Measurements from ENCODE around the gene UBE2S.
"Not testable (repeated sequence)": the region's sequence is repeated elsewhere in the genome, so short reads cannot be mapped to it uniquely, and the experiment has no call there.

UBE2S gene

DNA sequence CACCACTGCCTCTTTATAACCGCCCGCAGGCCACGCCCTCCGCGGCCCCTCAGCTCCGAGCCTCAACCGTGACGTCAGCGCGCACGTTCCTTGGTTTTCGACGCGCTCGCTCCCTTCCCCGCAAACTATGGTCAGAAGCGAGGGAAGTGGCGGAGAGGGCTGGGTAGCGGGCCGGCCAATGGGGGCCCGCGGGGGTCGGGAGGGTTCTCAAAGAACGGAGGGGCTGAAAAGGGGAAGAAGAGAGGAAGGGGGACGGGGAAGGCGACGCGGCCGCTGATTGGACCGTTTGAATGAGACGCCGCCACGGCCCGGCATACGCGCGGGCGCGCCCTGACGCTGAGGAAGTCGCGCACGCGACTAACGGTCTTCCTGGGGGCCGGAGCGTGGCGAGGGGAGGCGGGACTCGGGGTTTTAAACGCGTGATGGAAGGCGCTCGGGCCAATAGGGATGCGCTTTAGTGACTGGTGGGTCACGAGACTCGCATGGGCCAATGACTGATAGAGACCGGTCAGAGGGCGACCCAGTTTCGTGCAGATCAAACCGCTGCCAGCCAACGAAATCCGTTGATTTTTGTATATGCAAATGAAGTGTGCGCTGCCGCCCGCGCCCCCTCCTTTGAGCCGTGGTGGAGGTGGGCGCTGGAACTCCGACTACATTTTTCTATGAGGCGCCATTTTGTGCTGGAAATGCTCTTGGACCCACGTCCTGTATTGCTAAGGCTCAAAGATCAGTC lies 378 bp upstream of the UBE2S start:
- DNase-seq, result peak; percentile 97 to 100 (median 99)
- intact Hi-C loops (cut with DNase I), result loop anchor here (1.0 kb wide), 1 partner anchor 23 kb away; the partner anchor contains the start of gene RPL28

DNA sequence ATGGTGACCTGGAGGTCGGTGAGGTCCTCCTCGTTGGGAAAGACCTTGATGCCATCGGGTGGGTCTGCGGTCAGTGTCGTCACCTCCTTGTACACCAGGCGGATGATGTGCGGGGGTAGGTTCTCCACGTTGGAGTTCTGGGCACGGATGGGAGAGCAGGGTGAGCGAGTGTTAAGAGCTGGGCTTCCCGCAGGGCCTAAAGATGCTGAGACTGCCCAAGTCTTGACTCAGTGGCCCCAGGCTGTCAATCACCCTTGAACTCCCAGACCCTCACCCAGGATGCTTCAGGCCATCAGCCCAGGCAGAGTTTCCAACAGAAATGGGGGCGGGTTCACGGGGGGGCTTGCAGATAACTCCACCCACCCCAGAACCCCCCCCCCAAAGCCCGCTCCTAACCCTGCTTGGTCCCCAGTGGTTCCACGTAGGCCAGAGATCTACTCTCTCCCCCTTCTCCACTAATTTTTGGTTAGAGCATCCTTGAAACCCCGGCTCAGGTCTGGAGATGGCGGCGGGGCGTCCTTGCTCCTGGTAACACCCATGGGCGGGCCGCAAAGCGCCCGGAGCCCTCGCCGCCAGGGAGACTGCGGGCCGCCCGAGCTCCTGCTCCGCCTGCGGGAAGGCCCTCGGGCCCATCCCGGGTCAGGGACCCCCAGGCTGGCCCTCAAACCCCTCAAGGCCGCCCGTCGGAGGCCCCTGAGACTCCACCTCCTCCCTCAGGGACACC lies 600 bp downstream of the UBE2S start:
- DNase-seq, result peak in 1 of 10 donors; percentile 83
- intact Hi-C loops (cut with DNase I), result no loop called here

DNA sequence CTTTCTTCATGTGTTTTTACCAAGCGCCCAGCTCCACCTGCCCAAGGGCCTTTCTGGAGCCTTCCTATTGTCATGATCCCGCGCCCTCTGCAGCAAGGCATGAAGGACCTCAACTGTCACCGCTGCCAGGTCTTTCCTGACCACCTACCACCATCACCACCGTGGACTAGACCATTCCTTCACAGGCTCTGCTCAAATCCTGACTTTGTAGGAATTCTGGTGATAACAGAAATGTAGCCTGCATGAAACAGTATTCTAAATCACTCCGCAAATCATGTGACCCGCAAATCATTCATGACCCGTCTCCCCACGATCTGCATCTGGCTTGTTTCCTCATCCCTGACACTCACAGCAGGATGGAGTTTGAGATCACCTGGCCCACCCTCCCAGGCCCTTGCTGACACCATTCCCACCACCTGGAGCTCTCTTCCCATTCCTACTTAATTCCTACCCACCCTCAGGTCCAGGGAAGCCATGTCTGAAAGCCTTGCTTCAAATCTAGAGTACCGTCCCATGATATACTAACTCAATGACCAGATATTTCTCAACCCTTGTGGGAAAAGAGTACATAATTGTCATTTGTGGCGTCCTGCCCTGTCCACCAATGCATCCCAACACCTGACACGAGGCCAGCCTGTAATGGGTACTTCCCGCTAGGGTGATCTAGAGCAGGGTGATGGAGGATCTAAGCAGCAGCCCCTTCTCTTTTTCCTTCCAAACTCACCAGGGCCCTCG lies 1.3 kb downstream of the UBE2S start:
- DNase-seq, result no peak
- intact Hi-C loops (cut with DNase I), result no loop called here

DNA sequence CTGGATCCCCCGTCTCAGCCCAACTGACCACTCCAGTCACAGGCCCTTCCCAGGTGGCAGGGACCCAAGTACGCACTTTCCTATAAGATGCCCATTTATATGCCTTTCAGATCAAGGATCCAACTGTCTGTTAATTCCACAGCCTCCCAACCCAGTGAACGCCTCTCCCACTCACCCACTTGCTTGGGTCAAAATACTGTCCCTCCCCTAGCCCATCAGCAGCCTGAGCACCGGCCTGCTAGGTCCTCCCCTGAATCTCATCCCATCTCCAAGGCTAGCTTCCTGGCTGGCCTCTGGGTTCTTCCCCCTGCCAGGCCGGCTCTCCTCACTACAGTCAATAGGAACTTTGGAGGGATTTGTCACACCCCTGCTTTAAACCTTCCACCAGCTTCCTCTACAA lies 1.9 kb downstream of the UBE2S start:
- DNase-seq, result peak in 1 of 10 donors; percentile 68
- intact Hi-C loops (cut with DNase I), result no loop called here

DNA sequence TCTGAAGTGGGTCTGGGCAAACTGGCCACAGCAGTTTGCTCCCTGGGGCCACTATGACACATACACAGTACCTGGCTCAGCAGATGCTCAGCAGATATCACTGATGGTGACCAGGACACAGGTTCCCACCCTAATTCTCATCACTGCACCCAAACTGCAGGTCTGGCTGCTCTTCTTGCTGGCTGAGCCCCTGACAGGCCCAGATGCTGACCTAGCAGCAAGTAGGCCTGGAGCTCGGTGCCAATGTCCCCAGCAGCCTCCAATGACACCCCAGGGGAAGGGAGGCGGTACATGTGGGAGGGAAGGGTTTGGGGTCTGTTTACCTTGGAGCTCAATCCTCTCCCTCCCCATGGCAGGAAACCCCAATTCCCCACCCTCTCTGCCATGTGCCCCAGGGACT lies 5.1 kb downstream of the UBE2S start:
- intact Hi-C loops (cut with DNase I), result no loop called here
- DNase-seq, result no peak

DNA sequence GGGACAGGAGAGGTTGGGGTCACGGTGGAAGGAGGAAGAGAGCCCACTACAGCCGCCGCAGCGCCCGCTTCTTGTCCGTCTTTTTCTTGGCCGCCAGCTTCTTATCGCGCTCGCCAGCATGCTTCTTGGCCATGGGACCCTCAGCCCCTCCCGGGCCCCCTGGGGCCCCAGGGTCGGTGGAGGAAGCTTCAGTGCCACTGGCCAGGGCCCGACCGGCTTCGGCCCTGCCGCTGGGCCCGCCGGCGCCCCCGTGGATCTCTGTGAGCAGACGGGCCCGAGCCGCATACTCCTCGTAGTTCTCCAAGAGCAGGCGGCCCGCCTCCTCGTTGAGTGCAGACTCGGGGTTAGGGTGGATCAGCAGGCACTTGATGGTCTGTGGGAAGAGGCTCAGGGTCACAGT lies 6.2 kb downstream of the UBE2S start:
- intact Hi-C loops (cut with DNase I), result not testable (repeated sequence)
- DNase-seq, result peak in 1 of 10 donors; percentile 23

DNA sequence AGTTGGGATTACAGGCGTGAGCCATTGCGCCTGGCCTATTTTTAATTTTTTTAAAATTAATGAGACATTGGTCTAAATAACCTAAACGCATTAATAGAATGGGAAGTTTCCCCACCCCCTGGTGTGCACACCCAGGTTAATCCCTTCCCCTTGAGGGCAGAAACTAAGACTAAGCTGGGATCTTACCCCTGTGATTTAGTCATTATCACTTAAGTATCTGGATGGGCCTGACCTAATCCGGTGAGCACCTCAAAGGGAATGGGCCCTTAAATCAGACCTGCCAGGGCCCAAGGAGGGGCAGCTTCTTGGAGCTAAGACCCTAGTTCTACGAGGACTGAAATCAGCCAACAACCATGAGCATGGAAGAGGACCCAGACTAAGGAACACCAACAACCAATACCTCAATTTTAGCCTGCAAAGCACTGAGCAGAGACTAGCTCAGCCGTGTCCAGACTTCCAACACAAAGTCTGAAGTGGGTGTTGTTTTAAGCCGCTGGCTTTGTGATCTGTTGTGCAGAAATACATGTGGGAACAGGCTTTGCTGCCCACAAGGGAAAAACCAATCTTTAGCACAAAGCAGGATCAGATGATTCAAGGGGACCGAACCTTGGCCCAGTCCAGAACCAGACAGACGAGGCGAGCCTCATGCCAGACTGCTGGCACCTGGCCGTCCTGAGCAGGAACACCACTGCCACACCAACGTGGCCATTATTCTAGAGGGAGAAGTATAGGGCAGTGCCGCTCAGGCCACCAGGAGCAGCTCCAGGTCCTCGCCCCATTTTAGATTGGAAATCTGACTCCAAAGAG lies 7.1 kb downstream of the UBE2S start:
- peak in 1 of 10 donors; percentile 6 for DNase-seq
- intact Hi-C loops (cut with DNase I), result no loop called here

DNA sequence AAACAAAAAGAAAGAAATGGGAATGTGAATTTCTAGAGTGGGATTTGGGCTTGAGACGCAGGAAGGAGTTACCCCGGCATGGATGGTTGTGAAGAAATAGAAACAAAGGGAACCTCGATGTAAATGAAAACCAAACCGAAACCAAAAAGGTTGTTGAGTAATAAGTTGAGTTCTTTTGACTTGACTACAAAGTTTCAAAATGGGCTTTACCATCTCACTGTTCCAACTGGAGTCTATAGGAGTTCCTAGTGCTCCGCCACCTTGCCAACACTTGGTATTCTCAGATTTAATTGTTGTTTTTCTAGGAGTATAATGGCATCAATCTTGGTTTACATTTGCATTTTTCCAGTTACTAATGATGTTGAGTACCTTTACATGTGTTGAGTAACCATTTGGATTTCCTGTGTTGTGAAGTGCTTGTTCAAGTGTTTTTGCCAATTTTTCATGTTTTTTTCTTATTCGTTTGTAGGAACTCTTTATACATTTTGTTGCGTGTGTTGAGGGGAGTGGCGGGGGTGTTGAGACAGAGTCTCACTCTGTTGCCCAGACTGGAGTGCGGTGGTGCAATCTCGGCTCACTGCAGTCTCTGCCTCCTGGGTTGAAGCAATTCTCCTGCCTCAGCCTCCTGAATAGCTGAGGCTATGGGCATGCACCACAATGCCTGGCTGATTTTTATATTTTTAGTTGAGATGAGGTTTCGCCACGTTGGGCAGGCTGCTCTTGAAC lies 9.2 kb downstream of the UBE2S start:
- no peak for DNase-seq
- intact Hi-C loops (cut with DNase I), result no loop called here

DNA sequence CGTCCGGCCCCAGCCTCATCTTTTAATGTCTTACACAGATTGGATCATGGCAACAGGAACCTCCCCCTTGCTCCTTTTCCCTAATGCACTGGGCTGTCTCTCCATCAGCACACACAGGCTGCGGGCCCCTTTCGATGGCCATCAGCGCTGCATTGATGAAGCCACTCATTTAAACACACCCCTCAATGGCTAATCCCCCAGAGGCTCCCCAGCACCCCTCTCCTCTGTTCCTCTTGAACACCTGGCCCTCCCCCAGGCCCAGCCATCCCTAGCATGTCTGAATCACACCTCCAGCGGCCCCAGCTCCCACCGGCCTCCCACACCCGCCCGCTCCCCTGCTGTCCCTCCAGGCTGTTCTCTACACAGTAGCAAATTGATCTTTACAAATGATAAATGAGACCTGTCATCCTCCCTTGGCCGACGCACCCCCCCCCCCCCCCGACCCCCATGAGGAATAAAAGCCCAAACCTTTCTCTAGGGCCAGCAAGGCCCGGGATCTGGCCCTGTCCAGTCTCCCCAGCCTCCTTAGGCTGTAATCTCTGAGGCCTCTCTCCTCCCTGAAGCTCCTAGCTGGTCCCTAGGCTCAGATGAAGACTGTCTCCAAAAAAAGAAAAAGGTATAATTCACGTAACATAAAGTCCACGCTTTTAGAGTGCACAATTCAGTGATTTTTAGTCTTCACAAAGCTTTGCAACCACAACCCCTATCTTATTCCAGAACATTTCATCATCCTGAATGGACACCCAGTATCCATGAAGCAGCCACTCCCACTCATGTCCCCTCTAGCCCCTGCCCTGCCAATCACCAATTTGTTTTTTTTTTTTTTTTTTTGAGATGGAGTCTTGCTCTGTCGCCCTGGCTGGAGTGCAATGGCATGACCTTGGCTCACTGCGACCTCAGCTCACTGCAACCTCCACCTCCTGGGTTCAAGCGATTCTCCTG lies 14.5 kb downstream of the UBE2S start:
- intact Hi-C loops (cut with DNase I), result no loop called here
- no peak for DNase-seq

DNA sequence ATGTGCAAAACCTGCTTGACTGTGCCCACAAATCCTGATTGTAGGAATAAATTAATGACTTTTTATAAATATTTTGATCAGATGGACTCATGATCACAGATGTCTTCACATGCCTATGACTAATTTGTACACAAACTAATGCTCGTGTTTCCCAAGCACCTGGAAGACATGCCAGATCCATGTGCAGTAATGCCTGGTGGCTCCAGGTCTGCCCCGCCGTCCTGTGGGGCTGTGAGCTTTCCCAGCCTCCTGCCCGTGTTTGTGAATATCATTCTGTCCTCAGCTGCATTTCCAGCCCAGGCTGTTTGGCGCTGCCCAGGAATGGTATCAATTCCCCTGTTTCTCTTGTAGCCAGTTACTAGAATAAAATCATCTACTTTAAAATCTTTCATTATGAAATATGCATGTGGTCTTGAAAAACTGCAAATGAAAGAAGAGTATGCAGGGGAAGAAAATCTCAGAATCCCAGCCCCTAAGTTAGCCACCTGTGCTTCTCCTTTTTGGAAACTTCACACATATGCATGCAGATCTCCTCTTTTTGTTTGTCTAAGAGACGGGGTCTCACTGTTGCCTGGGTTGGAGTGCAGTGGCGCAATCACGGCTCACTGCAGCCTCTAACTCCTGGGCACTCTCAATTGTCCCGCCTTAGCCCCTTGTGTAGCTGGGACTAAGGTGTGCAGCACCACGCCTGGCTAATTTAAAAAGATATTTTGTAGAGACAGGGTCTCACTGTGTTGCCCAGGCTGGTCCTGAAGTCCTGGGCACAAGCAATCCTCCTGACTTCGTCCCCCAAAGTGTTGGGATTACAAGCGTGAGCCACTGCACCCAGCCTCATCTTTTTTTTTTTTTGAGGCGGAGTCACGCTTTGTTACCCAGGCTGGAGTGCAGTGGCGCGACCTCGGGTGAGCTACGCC lies 15.6 kb downstream of the UBE2S start:
- intact Hi-C loops (cut with DNase I), result no loop called here
- no peak for DNase-seq

DNA sequence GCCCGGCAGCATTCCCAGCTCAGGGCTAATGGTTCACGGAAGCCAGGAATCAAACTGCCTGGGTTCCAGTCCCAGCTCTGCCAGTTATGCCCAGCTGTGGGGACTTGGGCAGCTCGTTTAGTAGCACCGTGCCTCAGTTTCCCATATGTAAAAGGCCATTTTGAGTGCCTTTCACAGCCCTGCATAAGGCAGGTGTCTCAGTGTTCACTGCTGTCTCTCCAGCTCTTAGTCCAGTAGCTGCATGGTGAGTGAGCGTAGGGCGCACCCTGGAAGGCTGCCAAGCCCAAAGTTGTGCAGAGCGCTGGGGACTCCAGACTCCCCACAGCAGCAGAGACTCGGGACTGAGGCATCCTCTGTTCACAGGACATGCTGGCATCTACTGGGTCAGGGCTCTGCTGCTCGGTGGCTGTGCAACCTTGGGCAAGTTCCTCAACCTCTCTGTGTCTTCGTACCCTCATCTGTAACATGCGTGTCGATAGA lies 16.4 kb downstream of the UBE2S start:
- no peak for DNase-seq
- intact Hi-C loops (cut with DNase I), result no loop called here

DNA sequence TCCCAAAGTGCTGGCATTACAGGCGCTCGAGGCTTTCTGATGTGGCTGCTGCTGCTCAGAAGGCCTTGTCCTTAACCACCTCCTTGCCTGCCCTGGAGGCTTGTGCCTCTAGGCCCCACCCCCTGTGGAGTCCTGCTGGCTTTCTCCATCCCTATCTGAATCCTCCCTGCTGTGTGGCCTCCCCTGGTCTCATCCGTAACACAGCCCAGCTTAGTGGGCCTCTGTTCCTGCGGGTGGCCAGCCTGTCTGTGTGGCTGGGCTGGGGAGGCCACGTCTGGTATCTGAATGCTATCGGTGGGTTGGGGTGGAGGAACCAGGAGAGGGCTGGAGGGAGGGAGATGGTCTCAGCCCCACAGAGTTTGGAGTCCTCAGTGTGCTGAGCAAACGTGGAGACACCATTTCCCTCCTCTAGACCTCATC lies 17.1 kb downstream of the UBE2S start:
- no peak for DNase-seq
- intact Hi-C loops (cut with DNase I), result no loop called here

DNA sequence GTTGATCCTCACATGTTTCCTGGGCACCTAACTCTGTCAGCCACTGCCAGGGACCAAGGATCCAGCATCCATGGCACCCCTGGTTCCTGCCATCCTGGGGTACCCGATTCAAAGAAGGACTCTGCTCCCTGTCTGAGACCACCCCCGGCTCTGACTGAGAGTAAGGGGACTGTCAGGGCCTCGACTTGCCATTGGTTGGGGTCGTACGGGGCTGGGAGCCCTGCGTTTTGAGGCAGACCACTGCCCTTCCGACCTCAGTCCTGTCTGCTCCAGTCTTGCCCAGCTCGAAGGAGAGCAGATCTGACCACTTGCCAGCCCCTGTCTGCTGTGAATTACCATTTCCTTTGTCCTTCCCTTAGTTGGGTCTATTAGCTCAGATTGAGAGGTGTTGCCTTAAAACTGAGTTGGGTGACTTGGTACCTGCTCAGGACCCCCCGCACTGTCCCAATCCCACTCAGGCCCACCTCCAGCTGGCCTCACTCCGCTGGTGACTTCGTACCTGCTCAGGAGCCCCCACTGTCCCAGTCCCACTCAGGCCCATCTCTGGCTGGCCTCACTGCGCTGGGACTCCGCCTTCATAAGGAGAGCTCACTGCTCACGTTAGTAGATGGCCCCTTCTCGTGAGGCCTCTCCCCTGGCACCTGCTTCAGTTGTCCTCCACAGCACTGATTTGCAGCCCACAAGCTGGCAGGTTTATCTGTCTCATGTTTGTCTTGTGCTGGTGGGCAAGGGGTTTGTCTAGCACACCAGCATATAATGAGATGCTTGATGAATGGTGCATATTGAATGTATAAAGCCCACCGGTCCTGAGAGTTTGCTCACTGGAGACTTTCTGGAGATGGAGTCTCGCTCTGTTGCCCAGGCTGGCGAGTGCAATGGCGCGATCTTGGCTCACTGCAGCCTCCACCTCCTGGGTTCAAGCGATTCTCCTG lies 17.9 kb downstream of the UBE2S start:
- no peak for DNase-seq
- intact Hi-C loops (cut with DNase I), result loop anchor here (5.0 kb wide), 1 partner anchor 73 kb away; the partner anchor contains the start of genes C19orf85 and ISOC2

DNA sequence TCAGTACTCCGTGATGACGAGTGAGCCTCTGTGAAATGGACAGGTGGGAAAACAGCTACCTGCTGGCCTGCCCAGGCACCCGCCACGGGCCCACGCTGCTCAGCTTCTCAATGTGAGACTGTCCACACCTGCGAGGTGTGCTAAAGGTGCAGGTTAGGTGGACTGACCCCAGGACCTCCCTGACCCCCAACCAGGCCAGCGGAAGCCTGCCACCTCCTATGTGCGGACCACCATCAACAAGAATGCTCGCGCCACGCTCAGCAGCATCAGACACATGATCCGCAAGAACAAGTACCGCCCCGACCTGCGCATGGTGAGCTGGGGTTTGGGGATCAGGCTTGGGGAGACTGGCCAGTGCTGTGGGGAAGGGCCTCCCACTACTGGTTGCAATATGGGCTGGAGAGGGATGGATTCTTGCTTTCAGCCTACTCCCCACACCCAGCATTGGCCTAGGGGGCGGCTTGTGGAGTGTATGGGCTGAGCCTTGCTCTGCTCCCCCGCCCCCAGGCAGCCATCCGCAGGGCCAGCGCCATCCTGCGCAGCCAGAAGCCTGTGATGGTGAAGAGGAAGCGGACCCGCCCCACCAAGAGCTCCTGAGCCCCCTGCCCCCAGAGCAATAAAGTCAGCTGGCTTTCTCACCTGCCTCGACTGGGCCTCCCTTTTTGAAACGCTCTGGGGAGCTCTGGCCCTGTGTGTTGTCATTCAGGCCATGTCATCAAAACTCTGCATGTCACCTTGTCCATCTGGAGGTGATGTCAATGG lies 19.7 kb downstream of the UBE2S start:
- DNase-seq, result no peak
- intact Hi-C loops (cut with DNase I), result loop anchor here (5.0 kb wide), 1 partner anchor 74 kb away; the partner anchor contains the start of genes C19orf85 and ISOC2

DNA sequence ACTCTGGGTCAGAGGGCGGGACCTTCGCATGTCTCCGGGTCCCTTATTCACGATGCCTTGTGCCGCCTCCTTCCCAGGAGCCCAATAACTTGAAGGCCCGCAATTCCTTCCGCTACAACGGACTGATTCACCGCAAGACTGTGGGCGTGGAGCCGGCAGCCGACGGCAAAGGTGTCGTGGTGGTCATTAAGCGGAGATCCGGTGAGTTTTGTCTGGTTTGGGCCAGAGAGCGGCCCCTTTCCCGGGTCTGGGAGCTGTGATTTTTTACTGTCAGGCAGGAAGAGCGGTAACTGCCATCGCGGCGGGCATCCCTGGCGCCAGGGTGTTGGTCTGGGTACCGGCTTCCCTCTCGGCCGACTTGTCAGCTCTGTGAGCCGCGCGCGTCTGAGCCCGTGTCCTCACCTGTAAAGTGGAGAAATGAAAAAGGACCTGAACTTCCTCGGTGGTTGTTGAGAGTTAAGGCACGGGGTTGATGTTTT lies 21.1 kb downstream of the UBE2S start:
- DNase-seq, result peak in 1 of 10 donors; percentile 78
- intact Hi-C loops (cut with DNase I), result loop anchor here (5.0 kb wide), 1 partner anchor 76 kb away; the partner anchor contains the start of genes C19orf85 and ISOC2
